Keratinocyte (primary cell): ENCODE measurements around the gene ZNF292. TPM values are rescaled to one million over a fixed set of nuclear protein-coding genes. Genes with fewer than 3 reads are reported as not detected.

Experiments used
- DNase-seq: peaks from one replicate; pipeline ENCODE4 v3.0.0-alpha.2; 2011; ENCODE audit warnings: low read depth, missing footprints, low spot score
- FAIRE-seq: peaks from 2 replicates; lab custom pipeline; 2011; peaks lifted over from hg19 to GRCh38; lab: Jason Lieb, UNC
- H2AFZ ChIP-seq: 2 replicates; pipeline ENCODE4 v1.6.0; 2012; ENCODE audit warnings: low read length, control low read depth, inconsistent platforms; ENCODE audit not compliant: control insufficient read depth
- H3K27ac ChIP-seq: 2 replicates; pipeline ENCODE4 v1.5.1; 2011; ENCODE audit warnings: low read length; ENCODE audit not compliant: control insufficient read depth, insufficient read depth
- H3K27me3 ChIP-seq: 3 replicates; pipeline ENCODE4 v1.6.0; 2011; ENCODE audit warnings: low read length; ENCODE audit not compliant: control insufficient read depth, insufficient read depth; ENCODE audit errors: extremely low read depth
- H3K36me3 ChIP-seq, 2 experiments: 2 replicates in 1 of 2; 3 replicates in 1 of 2; pipeline ENCODE4 v1.5.1; 2011; ENCODE audit warnings: low read length in 2 of 2, mild to moderate bottlenecking in 1 of 2; ENCODE audit not compliant: control insufficient read depth in 2 of 2, insufficient read depth in 2 of 2; ENCODE audit errors: extremely low read depth in 1 of 2
- H3K4me1 ChIP-seq: 3 replicates; pipeline ENCODE4 v1.5.1; 2011; ENCODE audit warnings: low read length; ENCODE audit not compliant: control insufficient read depth, insufficient read depth; ENCODE audit errors: extremely low read depth
- H3K4me2 ChIP-seq: 3 replicates; pipeline ENCODE4 v1.6.0; 2011; ENCODE audit warnings: low read depth, low read length; ENCODE audit not compliant: control insufficient read depth, insufficient read depth; ENCODE audit errors: extremely low read depth
- H3K4me3 ChIP-seq, 3 experiments: fragments of 200-600 bp in 1 of 3; sonication (generic) in 1 of 3; 2 replicates in 2 of 3; 3 replicates in 1 of 3; pipeline ENCODE4 v1.5.1; 2011 to 2016; ENCODE audit warnings: low read length in 3 of 3, mild to moderate bottlenecking in 3 of 3, control low read depth in 2 of 3, inconsistent platforms in 1 of 3, low read depth in 1 of 3, mixed read lengths in 1 of 3, mixed run types in 1 of 3, moderate library complexity in 1 of 3; ENCODE audit not compliant: control insufficient read depth in 2 of 3, insufficient read depth in 2 of 3; ENCODE audit errors: extremely low read depth in 1 of 3
- H3K79me2 ChIP-seq: 2 replicates; pipeline ENCODE4 v1.6.0; 2012; ENCODE audit warnings: low read length; ENCODE audit not compliant: control insufficient read depth, insufficient read depth
- H3K9ac ChIP-seq: 3 replicates; pipeline ENCODE4 v1.6.0; 2011; ENCODE audit warnings: low read length; ENCODE audit not compliant: control insufficient read depth, insufficient read depth; ENCODE audit errors: extremely low read depth
- H3K9me1 ChIP-seq: 3 replicates; pipeline ENCODE4 v1.6.0; 2011; ENCODE audit warnings: low read length; ENCODE audit not compliant: control insufficient read depth, insufficient read depth; ENCODE audit errors: extremely low read depth
- H3K9me3 ChIP-seq: 2 replicates; pipeline ENCODE4 v1.5.1; 2012; ENCODE audit warnings: low read depth, low read length; ENCODE audit not compliant: control insufficient read depth
- H4K20me1 ChIP-seq: 3 replicates; pipeline ENCODE4 v1.6.0; 2011; ENCODE audit warnings: low read length; ENCODE audit not compliant: control insufficient read depth, insufficient read depth; ENCODE audit errors: extremely low read depth
- CTCF ChIP-seq, 3 experiments: IDR thresholded peaks in 1 of 3; conservative IDR thresholded peaks in 1 of 3; optimal IDR thresholded peaks in 1 of 3; 2 replicates in 2 of 3; 3 replicates in 1 of 3; pipeline versions ENCODE3 to v1.5.1; 2011; ENCODE audit warnings: low read length in 3 of 3, mild to moderate bottlenecking in 3 of 3, moderate library complexity in 2 of 3, control low read depth in 1 of 3, inconsistent platforms in 1 of 3; ENCODE audit not compliant: insufficient read depth in 2 of 3; ENCODE audit errors: extremely low read depth in 1 of 3
- EZH2 ChIP-seq: IDR thresholded peaks from one replicate; pipeline ENCODE4 v1.6.1; 2012; ENCODE audit warnings: inconsistent platforms, mild to moderate bottlenecking, low read length, moderate library complexity
- dilution Hi-C: fragments of 300-500 bp; cut with MboI; formaldehyde crosslinking; loops from one replicate; pipeline ENCODE4 v1.7.0; 2020; ENCODE audit warnings: low sequenced_read_pairs; ENCODE audit not compliant: extremely low pct_ligation_motif_present
- polyA plus RNA-seq, 5 experiments: library from polyadenylated mRNA; depleted of rRNA in 3 of 5; stranded (reverse) in 3 of 5; stranded (forward) in 1 of 5; unstranded in 1 of 5; fragments of >200 nt; gene quantifications; 1 replicate in 1 of 5; 2 replicates in 3 of 5; 3 replicates in 1 of 5; pipeline versions ENCODE4 v1.2.1 to v1.2.3, GENCODE V29; 2011 to 2012; ENCODE audit warnings: missing spikeins in 2 of 5, low read depth in 1 of 5, low replicate concordance in 1 of 5

The ZNF292 gene
- polyA plus RNA-seq, 1 donor (not counting 4 experiments of a cell fraction or from before 2014, with no cell fraction given), result 8.4 TPM

DNA sequence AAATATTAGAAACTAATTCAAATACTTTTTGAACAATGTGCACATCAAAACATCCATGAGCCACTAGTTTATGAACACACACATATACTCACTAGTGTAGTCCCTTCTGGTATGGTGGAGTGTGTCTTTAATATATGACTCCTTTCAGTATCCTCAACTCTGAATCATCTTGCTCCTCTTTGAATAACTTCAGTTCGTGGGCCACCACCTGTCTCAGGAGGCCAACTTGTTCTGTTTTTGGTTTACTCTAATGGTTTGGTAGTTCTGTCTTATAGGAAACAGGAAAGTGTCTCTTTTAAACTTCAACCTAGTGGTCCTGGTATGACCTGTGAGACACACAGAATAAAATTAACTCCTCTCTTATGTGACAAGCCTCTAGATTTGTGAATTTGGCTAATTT is 55.6 kb downstream of the ZNF292 start:
- DNase-seq, result no peak
- Histone ChIP-seq H3K4me3 (no peak overlapping the region), H3K36me3 (no peaks in the 10 kb centered on the region), H3K4me2 (no peak overlapping the region), H3K79me2 (peaks cover 59% of the 10 kb centered on the region), H3K4me1 (no peaks in the 10 kb centered on the region), H3K27ac (no peak overlapping the region), H3K27me3 (no peaks in the 10 kb centered on the region), H4K20me1 (no peaks in the 10 kb centered on the region), H3K9me1 (no peaks in the 10 kb centered on the region), H3K9ac (no peak overlapping the region), H2AFZ (no peak overlapping the region), H3K9me3 (no peaks in the 10 kb centered on the region)
- dilution Hi-C loops, result no loop called here
- TF ChIP-seq EZH2 (no peak), CTCF (optimal IDR thresholded peaks at IDR 0.05 in 1 of 3, IDR thresholded peaks at IDR 0.05 in 1 of 3, conservative IDR thresholded peaks at IDR 0.05 in 1 of 3; ENCODE audit: extremely low read depth in 1 of 3, insufficient read depth in 2 of 3, low read length in 3 of 3) (no peak)
- FAIRE-seq, result no peak

- no peaks in the 10 kb centered on the region for H3K9me3 ChIP-seq
- H3K4me3 ChIP-seq, result no peak overlapping the region
- no peak overlapping the region for H3K4me2 ChIP-seq
- peaks cover 45% of the 10 kb centered on the region for H3K79me2 ChIP-seq
- peaks cover 0 to 2% of the 10 kb centered on the region in 2 experiments for H3K36me3 ChIP-seq
- no peaks in the 10 kb centered on the region for H4K20me1 ChIP-seq
- TF ChIP-seq CTCF (optimal IDR thresholded peaks at IDR 0.05 in 1 of 3, IDR thresholded peaks at IDR 0.05 in 1 of 3, conservative IDR thresholded peaks at IDR 0.05 in 1 of 3; ENCODE audit: extremely low read depth in 1 of 3, insufficient read depth in 2 of 3, low read length in 3 of 3) (no peak), EZH2 (no peak)
- H3K9ac ChIP-seq, result no peak overlapping the region
- peak overlapping the region; percentile 1 for H3K27ac ChIP-seq
- no peak for FAIRE-seq
- dilution Hi-C loops, result no loop called here
- H3K4me1 ChIP-seq, result no peaks in the 10 kb centered on the region
- no peaks in the 10 kb centered on the region for H3K9me1 ChIP-seq
- no peak overlapping the region for H2AFZ ChIP-seq
- no peak for DNase-seq
- no peaks in the 10 kb centered on the region for H3K27me3 ChIP-seq
Observed at GRCh38 chr6:87212596-87212995, 57.2 kb downstream of the ZNF292 start.
